Activated CD4-positive, alpha-beta T cell treated with anti-CD3 and anti-CD28 coated beads, Interleukin-2, amount 50 U/mL, for 4 hours (primary cell): ENCODE results near the gene GIPC1.
"Not testable (repeated sequence)": the region's sequence is repeated elsewhere in the genome, so short reads cannot be mapped to it uniquely, and the experiment has no call there.

ENCODE experiments used
- DNase-seq, 2 experiments: peaks; one replicate each; pipeline ENCODE4 v3.0.0-alpha.2; 2020

The GIPC1 gene

GRCh38 chr19:14467391-14467790 is 28.5 kb downstream of the GIPC1 start:
- no peak for DNase-seq

- no peak for DNase-seq
Measured at GRCh38 chr19:14463747-14464146, 32.2 kb downstream of the GIPC1 start.

GRCh38 chr19:14462401-14462800 is 33.5 kb downstream of the GIPC1 start:
- DNase-seq: not testable (repeated sequence)

GRCh38 chr19:14460935-14461334 is 35.0 kb downstream of the GIPC1 start:
- DNase-seq: no peak

GRCh38 chr19:14459703-14460102 is 36.2 kb downstream of the GIPC1 start:
- no peak for DNase-seq

GRCh38 chr19:14452303-14452702 is 43.6 kb downstream of the GIPC1 start:
- DNase-seq: not testable (repeated sequence)

GRCh38 chr19:14450876-14451275 is 45.1 kb downstream of the GIPC1 start:
- no peak for DNase-seq

GRCh38 chr19:14450168-14450874 is 45.6 kb downstream of the GIPC1 start:
- DNase-seq: peak; percentile 39 to 46

- DNase-seq: no peak
Measured at GRCh38 chr19:14449321-14449720, 46.6 kb downstream of the GIPC1 start.

- no peak for DNase-seq
Measured at GRCh38 chr19:14446336-14447036, 49.4 kb downstream of the GIPC1 start.

- DNase-seq: no peak
Measured at GRCh38 chr19:14443632-14444216, 52.2 kb downstream of the GIPC1 start.

GRCh38 chr19:14442891-14443631 is 52.9 kb downstream of the GIPC1 start:
- no peak for DNase-seq

GRCh38 chr19:14441041-14441938 is 54.6 kb downstream of the GIPC1 start:
- no peak for DNase-seq

- DNase-seq: peak; percentile 63
Measured at GRCh38 chr19:14440049-14440448, 55.9 kb downstream of the GIPC1 start.

GRCh38 chr19:14439014-14439413 is 56.9 kb downstream of the GIPC1 start:
- DNase-seq: no peak

- DNase-seq: no peak
Measured at GRCh38 chr19:14437578-14438140, 58.3 kb downstream of the GIPC1 start.

- no peak for DNase-seq
Measured at GRCh38 chr19:14435320-14436050, 60.4 kb downstream of the GIPC1 start.

- peak in 1 of 2 experiments; percentile 24 for DNase-seq
Measured at GRCh38 chr19:14434543-14435319, 61.2 kb downstream of the GIPC1 start.

GRCh38 chr19:14433554-14434501 is 62.1 kb downstream of the GIPC1 start:
- peak; percentile 58 to 59 for DNase-seq
